Tibial nerve (tissue), 4 donors: Measurements from ENCODE around the gene C5orf15. TPM values are rescaled to one million over a fixed set of nuclear protein-coding genes. Genes with fewer than 3 reads are reported as not detected.

Experiments used
- DNase-seq, 2 donors: peaks; one replicate each; pipeline ENCODE4 v3.0.0-alpha.2; 2019; ENCODE audit warnings: low spot score in 2 of 2
- H3K27ac ChIP-seq, 4 donors: fragments of 200-600 bp; sonication (generic) in 3 of 4; one replicate each; pipeline ENCODE4 v1.5.1; 2017 to 2019; ENCODE audit warnings: mild to moderate bottlenecking in 1 of 4
- H3K27me3 ChIP-seq, 2 donors: fragments of 200-600 bp; sonication (generic) in 1 of 2; one replicate each; pipeline versions ENCODE4 v1.5.1 to v1.6.0; 2017 to 2019
- H3K36me3 ChIP-seq, 3 donors: fragments of 200-600 bp; sonication (generic); one replicate each; pipeline ENCODE4 v1.5.1; 2018 to 2019
- H3K4me1 ChIP-seq, 4 donors: fragments of 200-600 bp; sonication (generic) in 3 of 4; one replicate each; pipeline ENCODE4 v1.5.1; 2017 to 2019
- H3K4me3 ChIP-seq, 4 donors: fragments of 200-600 bp; sonication (generic) in 3 of 4; one replicate each; pipeline ENCODE4 v1.5.1; 2017 to 2019; ENCODE audit warnings: mild to moderate bottlenecking in 1 of 4, moderate library complexity in 1 of 4
- H3K9me3 ChIP-seq, 4 donors: fragments of 200-600 bp; sonication (generic) in 3 of 4; one replicate each; pipeline ENCODE4 v1.5.1; 2017 to 2019
- EP300 ChIP-seq, 2 donors: sonication (generic); formaldehyde crosslinking; IDR thresholded peaks; one replicate each; pipeline ENCODE4 v1.6.1; 2017; ENCODE audit warnings: antibody characterized with exemption in 2 of 2, mild to moderate bottlenecking in 1 of 2
- POLR2A ChIP-seq, 2 donors: fragments of 450-650 bp; IDR thresholded peaks; one replicate each; pipeline ENCODE4 v1.6.1; 2017; ENCODE audit warnings: antibody characterized with exemption in 2 of 2, mild to moderate bottlenecking in 2 of 2, moderate library complexity in 2 of 2
- WGBS, 2 donors: methylation state at CpG; one replicate each; pipeline ENCODE4 v1.1.5; 2018; 5-methylcytosine and 5-hydroxymethylcytosine counted together
- total RNA-seq, 4 donors: library from RNA; depleted of rRNA; stranded (reverse); fragments of >200 nt; gene quantifications; one replicate each; pipeline ENCODE4 v1.1.0, GENCODE V29; 2016
- TF ChIP-seq, protein P1 (sequence below), 5 experiments: fragments of 200-600 bp in 3 of 5; fragments of 450-650 bp in 2 of 5; sonication (generic) in 3 of 5; IDR thresholded peaks; one replicate each; pipeline ENCODE4 v1.5.1; 2016 to 2019; ENCODE audit warnings: antibody characterized with exemption in 5 of 5, mild to moderate bottlenecking in 3 of 5, moderate library complexity in 2 of 5

The C5orf15 gene
- total RNA-seq, 4 donors from 2014 or later, result 27.6 to 34.3 (median 32.9) TPM

- Histone ChIP-seq H3K27me3 (no peaks in the 10 kb centered on the region), H3K36me3 (no peaks in the 10 kb centered on the region), H3K4me1 (peaks cover 0 to 51% (median 8%) of the 10 kb centered on the region in 4 donors), H3K27ac (peak overlapping the region in 1 of 4 donors; percentile 29), H3K4me3 (no peak overlapping the region), H3K9me3 (no peaks in the 10 kb centered on the region)
- no peak for DNase-seq
- TF ChIP-seq, protein P1, sequence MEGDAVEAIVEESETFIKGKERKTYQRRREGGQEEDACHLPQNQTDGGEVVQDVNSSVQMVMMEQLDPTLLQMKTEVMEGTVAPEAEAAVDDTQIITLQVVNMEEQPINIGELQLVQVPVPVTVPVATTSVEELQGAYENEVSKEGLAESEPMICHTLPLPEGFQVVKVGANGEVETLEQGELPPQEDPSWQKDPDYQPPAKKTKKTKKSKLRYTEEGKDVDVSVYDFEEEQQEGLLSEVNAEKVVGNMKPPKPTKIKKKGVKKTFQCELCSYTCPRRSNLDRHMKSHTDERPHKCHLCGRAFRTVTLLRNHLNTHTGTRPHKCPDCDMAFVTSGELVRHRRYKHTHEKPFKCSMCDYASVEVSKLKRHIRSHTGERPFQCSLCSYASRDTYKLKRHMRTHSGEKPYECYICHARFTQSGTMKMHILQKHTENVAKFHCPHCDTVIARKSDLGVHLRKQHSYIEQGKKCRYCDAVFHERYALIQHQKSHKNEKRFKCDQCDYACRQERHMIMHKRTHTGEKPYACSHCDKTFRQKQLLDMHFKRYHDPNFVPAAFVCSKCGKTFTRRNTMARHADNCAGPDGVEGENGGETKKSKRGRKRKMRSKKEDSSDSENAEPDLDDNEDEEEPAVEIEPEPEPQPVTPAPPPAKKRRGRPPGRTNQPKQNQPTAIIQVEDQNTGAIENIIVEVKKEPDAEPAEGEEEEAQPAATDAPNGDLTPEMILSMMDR (IDR thresholded peaks at IDR 0.05), result peak in 4 of 5 experiments; percentile 28 to 47 (median 34)
- TF ChIP-seq POLR2A (IDR thresholded peaks at IDR 0.05) (no peak), EP300 (IDR thresholded peaks at IDR 0.05) (no peak)
- WGBS, 2 donors, result 58 to 63% methylated on average over 18 to 19 of the region's 19 CpGs
These were observed 23.9 kb downstream of the C5orf15 start for GRCh38 chr5:133944263-133945185.

GRCh38 chr5:133943475-133943817, 25.0 kb downstream of the C5orf15 start:
- Histone ChIP-seq H3K4me3 (no peak overlapping the region), H3K36me3 (no peaks in the 10 kb centered on the region), H3K27me3 (no peaks in the 10 kb centered on the region), H3K9me3 (no peaks in the 10 kb centered on the region), H3K4me1 (peaks cover 0 to 51% (median 8%) of the 10 kb centered on the region in 4 donors), H3K27ac (no peak overlapping the region)
- TF ChIP-seq, protein P1 (IDR thresholded peaks at IDR 0.05), result no peak
- no peak for DNase-seq
- WGBS, 2 donors, result 72 to 77% methylated on average over 6 to 7 of the region's 7 CpGs

GRCh38 chr5:133942614-133943474, 25.6 kb downstream of the C5orf15 start:
- peaks cover 0 to 51% (median 8%) of the 10 kb centered on the region in 4 donors for H3K4me1 ChIP-seq

DNA sequence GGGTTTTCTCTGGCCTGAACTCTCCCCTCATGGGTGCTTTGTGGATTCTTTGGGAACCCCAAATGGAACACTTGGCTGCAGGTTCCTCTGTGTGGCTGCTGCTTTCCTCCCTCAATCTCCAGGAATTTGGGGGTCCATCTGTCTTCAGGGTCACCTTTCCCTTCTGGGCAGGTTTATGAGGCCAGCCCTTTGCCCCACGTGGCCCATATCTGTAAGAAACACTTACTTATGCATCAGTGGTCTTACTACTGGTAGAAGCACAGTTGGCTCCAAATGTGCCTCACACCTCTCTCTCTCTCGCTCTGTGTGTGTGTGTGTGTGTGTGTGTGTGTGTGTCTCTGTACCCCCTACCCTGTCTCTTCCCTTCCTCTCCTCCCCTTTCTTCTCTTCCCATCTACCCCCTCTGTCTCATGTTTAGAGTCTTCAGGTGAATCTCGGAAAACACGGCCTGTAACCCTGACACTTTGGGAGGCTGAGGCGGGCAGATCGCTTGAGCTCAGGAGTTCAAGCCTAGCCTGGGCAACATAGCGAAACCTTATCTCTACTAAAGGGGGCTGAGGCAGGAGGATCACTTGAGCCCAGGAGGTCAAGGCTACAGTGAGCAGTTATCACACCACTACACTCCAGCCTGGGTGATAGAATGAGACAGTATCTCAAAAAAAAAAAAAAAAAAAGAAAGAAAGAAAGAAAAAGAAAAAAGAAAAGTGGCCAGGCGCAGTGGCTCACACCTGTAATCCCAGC, 26.8 kb downstream of the C5orf15 start:
- Histone ChIP-seq H3K36me3 (no peaks in the 10 kb centered on the region), H3K9me3 (no peaks in the 10 kb centered on the region), H3K27ac (no peak overlapping the region), H3K4me1 (peaks cover 0 to 39% (median 7%) of the 10 kb centered on the region in 4 donors), H3K27me3 (no peaks in the 10 kb centered on the region), H3K4me3 (no peak overlapping the region)
- WGBS, 2 donors, result 95% methylated on average over 8 of the region's 8 CpGs
- DNase-seq, result no peak
- TF ChIP-seq, protein P1 (IDR thresholded peaks at IDR 0.05), result no peak
- no peak for TF ChIP-seq EP300 (IDR thresholded peaks at IDR 0.05)

More at GRCh38 chr5:133942614-133943474, 25.6 kb downstream of the C5orf15 start:
- no peaks in the 10 kb centered on the region for H3K9me3 ChIP-seq
- peak in 1 of 2 donors; percentile 27 for DNase-seq
- H3K27ac ChIP-seq, result peak overlapping the region in 1 of 4 donors; percentile 46
- H3K4me3 ChIP-seq, result no peak overlapping the region
- 56 to 59% methylated on average over 11 of the region's 11 CpGs for WGBS, 2 donors
- H3K36me3 ChIP-seq, result no peaks in the 10 kb centered on the region
- TF ChIP-seq EP300 (IDR thresholded peaks at IDR 0.05) (no peak), POLR2A (IDR thresholded peaks at IDR 0.05) (no peak)
- TF ChIP-seq, protein P1 (IDR thresholded peaks at IDR 0.05), result no peak
- H3K27me3 ChIP-seq, result no peaks in the 10 kb centered on the region
